Neural cell (in vitro differentiated cells): ENCODE results near the gene HNRNPUL1. TPM values are rescaled to one million over a fixed set of nuclear protein-coding genes. Genes with fewer than 3 reads are reported as not detected.

Experiments used
- polyA plus RNA-seq: library from polyadenylated mRNA; depleted of rRNA; stranded (reverse); fragments of >200 nt; gene quantifications from 2 replicates; pipeline ENCODE4 v1.2.3, GENCODE V29; 2014
- small RNA-seq, 3 experiments: library from RNA; depleted of rRNA; stranded (forward); fragments of <200 nt; gene quantifications; one replicate each; pipeline ENCODE3, GENCODE V24; 2012

The HNRNPUL1 gene
- polyA plus RNA-seq, 1 donor from 2014 or later = 34.6 TPM

Small RNAs within 50 kb of the gene (small RNA-seq; reads per million reads assigned to genes)
- 0 reads per million in 3 experiments for gene RN7SL34P

Other genes starting within 250 kb of the HNRNPUL1 start
- gene CYP2A13, start 175.9 kb upstream of the HNRNPUL1 start, polyA plus RNA-seq = not detected in 2 replicates
- not detected in 2 replicates for gene CYP2F1, start 149.9 kb upstream of the HNRNPUL1 start, polyA plus RNA-seq
- gene CYP2S1, start 71.2 kb upstream of the HNRNPUL1 start, polyA plus RNA-seq = not detected in 2 replicates
- 0.10 TPM in 1 of 2 replicates, not detected in the other for gene AXL, start 45.1 kb upstream of the HNRNPUL1 start, polyA plus RNA-seq
- gene CCDC97, start 45.8 kb downstream of the HNRNPUL1 start, polyA plus RNA-seq = 4.9 and 5.5 TPM in 2 replicates
- 0.10 TPM in 1 of 2 replicates, not detected in the other for gene TGFB1, start 89.5 kb downstream of the HNRNPUL1 start, polyA plus RNA-seq
- 13.2 and 15.9 TPM in 2 replicates for gene B9D2, start 99.8 kb downstream of the HNRNPUL1 start, polyA plus RNA-seq
- 22.1 and 24.4 TPM in 2 replicates for gene TMEM91, start 112.2 kb downstream of the HNRNPUL1 start, polyA plus RNA-seq
- 42.0 and 45.2 TPM in 2 replicates for gene EXOSC5, start 133.0 kb downstream of the HNRNPUL1 start, polyA plus RNA-seq
- 51.2 and 51.9 TPM in 2 replicates for gene BCKDHA, start 133.4 kb downstream of the HNRNPUL1 start, polyA plus RNA-seq
- not detected in 2 replicates for gene B3GNT8, start 163.0 kb downstream of the HNRNPUL1 start, polyA plus RNA-seq
- 59.8 and 62.2 TPM in 2 replicates for gene DMAC2, start 175.5 kb downstream of the HNRNPUL1 start, polyA plus RNA-seq
- gene ERICH4, start 178.8 kb downstream of the HNRNPUL1 start, polyA plus RNA-seq = not detected in 2 replicates